HG02970 (cell line): ENCODE data around the gene FBXW12.
"Not testable (repeated sequence)": the region's sequence is repeated elsewhere in the genome, so short reads cannot be mapped to it uniquely, and the experiment has no call there.

Source experiments
- ATAC-seq: cut with Tn5 transposase; IDR thresholded peaks from one replicate; pipeline ENCODE4 v1.9.1; 2021; ENCODE audit warnings: mild to moderate bottlenecking, moderate library complexity, moderate number of reproducible peaks; ENCODE audit not compliant: unreplicated experiment, low FRiP score

FBXW12 gene

GRCh38 chr3:48370333-48370713, 1.7 kb upstream of the FBXW12 start:
- ATAC-seq: no peak

DNA sequence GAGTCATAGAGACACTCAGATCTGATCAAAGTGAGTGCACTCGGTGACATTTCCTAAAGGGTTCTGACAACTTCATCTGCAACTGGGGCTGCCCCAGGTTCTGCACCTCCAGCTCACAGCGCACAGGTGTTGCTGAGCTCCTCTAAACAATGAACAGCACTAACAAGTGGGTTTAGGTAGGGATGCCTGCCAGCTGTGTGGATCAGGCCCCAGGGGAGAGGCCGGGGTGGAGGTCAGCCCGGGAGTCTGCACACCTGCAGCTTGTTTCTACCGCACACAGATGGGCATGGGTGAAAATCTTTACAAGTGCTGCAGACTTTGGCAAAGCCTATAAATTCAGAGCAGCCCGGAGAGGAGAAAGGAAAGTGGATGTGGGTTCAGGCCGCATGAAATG, 355 bp downstream of the FBXW12 start:
- ATAC-seq: no peak

DNA sequence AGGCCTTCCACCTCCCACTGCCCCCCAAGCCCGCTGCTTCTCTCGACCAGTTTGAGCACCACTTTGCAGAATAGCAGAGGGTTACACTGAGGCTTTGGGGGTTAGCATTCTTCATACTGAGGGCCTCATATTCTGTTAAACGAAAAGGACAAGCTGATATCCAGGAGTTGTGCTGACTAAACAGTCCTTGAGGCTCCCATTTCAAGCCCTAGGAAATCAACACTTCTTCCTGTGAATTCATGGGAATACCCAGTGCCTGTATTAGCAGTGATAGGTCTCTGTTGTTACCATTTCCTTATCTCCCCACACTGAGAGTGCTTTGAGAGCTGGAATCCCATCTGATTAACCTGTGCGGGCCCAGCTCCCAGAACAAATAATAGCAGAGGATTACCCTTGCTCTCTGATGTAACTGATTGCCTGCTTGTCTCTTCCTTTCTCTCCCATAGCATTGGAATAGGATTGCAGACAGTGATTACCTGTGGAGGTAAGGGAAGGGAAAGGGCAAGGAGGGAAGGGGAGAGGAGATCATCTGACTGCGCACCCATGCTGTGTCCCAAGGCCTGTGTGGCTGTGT, 930 bp downstream of the FBXW12 start:
- no peak for ATAC-seq

DNA sequence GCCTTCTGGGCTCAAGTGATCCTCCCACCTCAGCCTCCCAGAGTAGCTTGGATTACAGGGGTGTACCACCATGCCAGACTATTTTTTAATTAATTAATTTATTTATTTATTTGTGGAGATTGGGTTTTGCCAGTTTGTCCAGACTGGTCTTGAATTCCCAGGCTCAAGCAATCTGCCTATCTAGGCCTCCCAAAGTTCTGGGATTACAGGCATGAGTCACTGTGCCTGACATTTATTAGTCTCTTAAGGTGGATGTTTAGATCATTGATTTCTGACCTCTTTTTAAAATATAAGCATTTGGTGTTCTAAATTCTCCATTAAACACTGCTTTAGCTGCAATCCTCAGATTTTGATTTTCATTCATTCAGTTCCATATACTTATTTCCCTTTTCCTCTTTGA, 15.6 kb downstream of the FBXW12 start:
- ATAC-seq: no peak

GRCh38 chr3:48388966-48389365, 16.9 kb downstream of the FBXW12 start:
- no peak for ATAC-seq

DNA sequence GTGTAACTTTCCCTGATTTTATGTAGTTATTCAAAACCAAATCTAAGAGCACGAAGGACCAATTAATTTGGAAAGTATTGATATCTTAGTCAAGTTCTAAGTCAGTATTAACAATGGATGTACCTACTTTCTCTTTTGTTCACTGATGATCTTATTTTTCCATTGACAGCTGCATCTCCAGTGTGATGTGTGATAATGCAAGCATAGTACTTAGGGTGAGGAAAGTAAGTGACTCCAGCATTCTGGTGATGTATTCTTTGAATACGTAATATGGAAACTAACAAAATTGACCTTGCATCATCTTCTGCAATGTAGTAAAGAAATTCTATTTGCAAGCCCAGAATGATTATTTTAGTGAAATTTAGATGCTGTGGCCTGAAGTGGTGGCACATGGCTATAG, 22.4 kb downstream of the FBXW12 start:
- no peak for ATAC-seq

GRCh38 chr3:48395714-48396113, 23.7 kb downstream of the FBXW12 start:
- no peak for ATAC-seq

GRCh38 chr3:48397767-48398681, 26.0 kb downstream of the FBXW12 start:
- no peak for ATAC-seq

- no peak for ATAC-seq
Observed at GRCh38 chr3:48398701-48399386, 26.8 kb downstream of the FBXW12 start.

- no peak for ATAC-seq
Observed at GRCh38 chr3:48399387-48400172, 27.6 kb downstream of the FBXW12 start.

DNA sequence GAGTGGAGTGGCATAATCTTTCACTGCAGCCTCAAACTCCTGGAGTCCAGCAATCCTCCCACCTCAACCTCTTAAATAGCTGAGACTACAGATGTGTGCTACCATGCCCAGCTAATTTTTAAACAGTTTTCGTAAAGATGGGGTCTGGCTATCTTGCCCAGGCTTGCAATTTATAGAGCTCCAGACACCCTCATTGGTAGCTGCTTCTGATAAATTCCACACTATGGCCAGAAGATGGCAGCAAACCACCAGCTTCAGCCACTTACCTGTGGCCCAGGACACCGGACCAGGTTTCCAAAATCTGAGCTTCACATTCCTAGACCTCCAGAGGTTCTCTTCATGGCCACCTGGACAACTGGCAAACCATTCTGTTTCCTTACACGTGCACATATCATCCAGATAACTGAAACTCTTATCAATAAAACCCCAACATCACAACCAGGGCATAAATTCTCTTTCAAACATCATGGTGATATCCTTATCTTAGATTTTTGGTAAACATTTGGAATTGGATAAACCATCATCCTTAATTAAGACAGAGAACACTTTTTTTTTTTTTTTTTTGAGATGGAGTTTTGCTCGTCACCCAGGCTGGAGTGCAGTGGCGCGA, 28.9 kb downstream of the FBXW12 start:
- ATAC-seq: no peak

GRCh38 chr3:48401434-48401901, 29.4 kb downstream of the FBXW12 start:
- not testable (repeated sequence) for ATAC-seq

GRCh38 chr3:48402281-48402732, 30.3 kb downstream of the FBXW12 start:
- ATAC-seq: no peak

DNA sequence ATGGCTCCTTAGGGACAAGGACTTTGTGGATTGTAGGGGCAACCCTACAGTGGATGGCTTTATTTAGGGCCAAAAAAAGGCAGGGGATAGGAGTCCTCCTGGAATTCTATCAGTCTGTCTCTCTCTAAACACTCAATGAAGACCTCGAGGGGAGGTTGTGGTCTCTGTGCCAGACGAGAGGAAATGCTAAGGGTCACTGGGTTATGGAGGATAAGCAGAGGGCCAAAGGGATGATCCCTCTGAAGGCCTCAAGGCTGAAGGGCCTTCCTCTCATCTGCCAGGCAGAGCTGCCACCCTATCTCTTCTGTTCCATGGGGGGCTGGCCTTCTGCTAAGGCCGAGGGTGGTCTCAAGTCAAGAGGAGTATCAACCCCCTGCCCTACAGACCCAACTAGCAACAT, 30.9 kb downstream of the FBXW12 start:
- no peak for ATAC-seq

- no peak for ATAC-seq
Observed at GRCh38 chr3:48403533-48404439, 31.8 kb downstream of the FBXW12 start.

DNA sequence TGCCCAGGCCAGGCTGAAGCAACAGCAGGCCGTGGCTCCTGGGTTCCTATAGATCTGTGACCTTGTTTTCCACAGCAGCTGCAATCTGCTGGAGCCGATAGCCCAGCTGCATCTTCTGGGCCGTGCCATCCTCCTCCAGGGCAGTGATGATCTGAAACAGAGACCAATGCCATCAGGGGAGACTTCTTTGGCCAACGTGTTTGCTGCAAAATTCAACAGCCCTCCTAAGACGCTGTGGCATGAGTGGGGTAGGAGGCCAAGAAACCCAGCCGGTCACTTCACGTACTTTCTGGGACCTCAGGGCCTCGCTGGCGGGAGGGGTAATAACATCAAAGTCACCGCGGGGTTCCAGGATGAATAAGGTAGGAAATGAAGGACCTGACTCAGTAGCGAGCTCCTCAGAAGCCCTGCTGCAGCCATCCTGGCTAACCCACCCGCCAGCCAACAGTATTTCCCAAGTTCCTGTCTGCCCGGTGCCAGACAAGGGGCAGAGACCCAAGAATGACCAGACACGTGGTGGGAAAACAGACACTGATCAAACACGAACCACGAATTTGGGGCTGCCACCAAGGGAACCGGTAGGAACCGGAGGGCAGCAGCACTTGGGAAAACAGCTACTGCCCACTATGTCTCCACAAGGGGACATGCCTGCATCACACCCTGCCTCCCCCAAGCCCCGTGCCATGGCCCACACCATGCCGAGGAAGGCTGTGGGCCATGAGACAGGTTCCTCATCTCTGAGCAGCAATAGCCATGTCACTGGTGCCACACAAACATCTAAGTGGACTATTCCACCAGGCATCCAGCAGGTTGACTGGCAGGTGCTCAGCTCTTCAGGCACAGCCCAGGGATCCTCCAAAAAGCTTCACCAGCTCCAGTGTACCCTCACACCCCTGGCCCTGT, 32.7 kb downstream of the FBXW12 start:
- no peak for ATAC-seq

DNA sequence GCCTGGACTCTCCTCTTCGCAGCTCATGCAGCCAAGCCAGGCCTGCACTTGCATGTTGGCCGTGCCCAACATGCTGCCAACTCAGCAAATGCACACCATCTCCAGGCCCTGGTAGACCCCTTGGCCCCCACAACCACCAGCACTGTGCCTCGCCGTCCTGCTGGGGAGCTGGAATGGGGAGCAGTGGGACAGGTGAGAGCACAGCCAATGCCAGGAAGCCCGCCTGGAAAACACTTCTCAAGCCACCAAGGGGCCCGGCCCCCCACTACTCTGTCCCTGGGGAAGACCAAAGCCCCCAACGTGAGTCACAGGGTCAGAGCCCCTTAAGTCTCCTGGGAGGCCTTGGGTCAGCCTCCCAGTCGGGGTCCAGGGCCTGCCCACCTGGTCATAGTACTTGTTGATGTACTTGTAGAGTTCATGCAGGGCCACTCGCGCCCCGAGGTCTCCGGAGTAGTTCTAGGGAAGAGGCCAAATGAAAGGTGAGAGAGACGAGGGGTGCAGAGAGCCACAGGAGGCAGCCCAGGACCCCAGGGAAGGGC, 33.4 kb downstream of the FBXW12 start:
- ATAC-seq: no peak

- no peak for ATAC-seq
Observed at GRCh38 chr3:48405971-48406370, 34.0 kb downstream of the FBXW12 start.
